Stimulated activated CD4-positive, alpha-beta T cell treated with anti-CD3 and anti-CD28 coated beads, Interleukin-12 subunit alpha, Interleukin-12 subunit beta, amount 100 ng/mL, for 4 hours (primary cell): Measurements from ENCODE around the gene ETV5.
A peak's percentile ranks its signal among the peaks of the same experiment; 100 is the strongest.
"Not testable (repeated sequence)": the region's sequence is repeated elsewhere in the genome, so short reads cannot be mapped to it uniquely, and the experiment has no call there.

Source experiments
- DNase-seq: peaks from one replicate; pipeline ENCODE4 v3.0.0-alpha.2; 2020

Gene ETV5

GRCh38 chr3:186059192-186059591 lies 49.7 kb downstream of the ETV5 start:
- DNase-seq, result no peak

GRCh38 chr3:186058225-186058624 lies 50.7 kb downstream of the ETV5 start:
- no peak for DNase-seq

GRCh38 chr3:186057594-186057993 lies 51.3 kb downstream of the ETV5 start:
- DNase-seq, result no peak

GRCh38 chr3:186054792-186055352 lies 54.0 kb downstream of the ETV5 start:
- DNase-seq, result no peak

- DNase-seq, result no peak
These were observed 54.7 kb downstream of the ETV5 start for GRCh38 chr3:186053954-186054791.

- DNase-seq, result no peak
These were observed 56.6 kb downstream of the ETV5 start for GRCh38 chr3:186052096-186052840.

- DNase-seq, result no peak
These were observed 59.9 kb downstream of the ETV5 start for GRCh38 chr3:186049001-186049400.

- DNase-seq, result no peak
These were observed 60.8 kb downstream of the ETV5 start for GRCh38 chr3:186048119-186048518.

GRCh38 chr3:186046838-186047237 lies 62.1 kb downstream of the ETV5 start:
- DNase-seq, result no peak

GRCh38 chr3:186044968-186045367 lies 63.9 kb downstream of the ETV5 start:
- no peak for DNase-seq

- DNase-seq, result no peak
These were observed 64.5 kb downstream of the ETV5 start for GRCh38 chr3:186044427-186044826.

GRCh38 chr3:186042521-186043202 lies 66.2 kb downstream of the ETV5 start:
- no peak for DNase-seq

GRCh38 chr3:186042036-186042435 lies 66.9 kb downstream of the ETV5 start:
- DNase-seq, result no peak

- no peak for DNase-seq
These were observed 70.5 kb downstream of the ETV5 start for GRCh38 chr3:186038360-186038759.

GRCh38 chr3:186035277-186035676 lies 73.6 kb downstream of the ETV5 start:
- DNase-seq, result no peak

GRCh38 chr3:186032321-186032720 lies 76.6 kb downstream of the ETV5 start:
- no peak for DNase-seq

- not testable (repeated sequence) for DNase-seq
These were observed 82.9 kb downstream of the ETV5 start for GRCh38 chr3:186025993-186026392.

- peak; percentile 8 for DNase-seq
These were observed 83.7 kb downstream of the ETV5 start for GRCh38 chr3:186025161-186025560.

GRCh38 chr3:186024210-186024609 lies 84.7 kb downstream of the ETV5 start:
- DNase-seq, result no peak

GRCh38 chr3:186022931-186023330 lies 86.0 kb downstream of the ETV5 start:
- no peak for DNase-seq

- DNase-seq, result no peak
These were observed 87.1 kb downstream of the ETV5 start for GRCh38 chr3:186021673-186022362.

- not testable (repeated sequence) for DNase-seq
These were observed 87.6 kb downstream of the ETV5 start for GRCh38 chr3:186021250-186021649.

- not testable (repeated sequence) for DNase-seq
These were observed 89.6 kb downstream of the ETV5 start for GRCh38 chr3:186019288-186019687.
